Chondrocyte (in vitro differentiated cells): ENCODE measurements around the gene CHMP4A. TPM values are rescaled to one million over a fixed set of nuclear protein-coding genes. Genes with fewer than 3 reads are reported as not detected.

ENCODE experiments used
- DNase-seq: peaks from one replicate; pipeline ENCODE4 v3.0.0; 2021; ENCODE audit warnings: mixed read lengths, low spot score
- H3K27ac Mint-ChIP-seq: one replicate; pipeline ENCODE4 v1.8.0; 2021; ENCODE audit warnings: mild to moderate bottlenecking, moderate library complexity, mixed read lengths; ENCODE audit not compliant: unreplicated experiment
- H3K27me3 Mint-ChIP-seq: 2 replicates; pipeline ENCODE4 v1.8.0; 2021; ENCODE audit warnings: low read depth, mixed read lengths
- H3K36me3 Mint-ChIP-seq: 2 replicates; pipeline ENCODE4 v1.8.0; 2021; ENCODE audit warnings: low read depth, mixed read lengths
- H3K4me1 Mint-ChIP-seq: 2 replicates; pipeline ENCODE4 v1.8.0; 2021; ENCODE audit warnings: low read depth, mild to moderate bottlenecking, mixed read lengths
- H3K4me3 Mint-ChIP-seq: one replicate; pipeline ENCODE4 v1.8.0; 2021; ENCODE audit warnings: mild to moderate bottlenecking, moderate library complexity, mixed read lengths; ENCODE audit not compliant: unreplicated experiment
- H3K9me3 Mint-ChIP-seq: 2 replicates; pipeline ENCODE4 v1.8.0; 2021; ENCODE audit warnings: low read depth, mixed read lengths
- total RNA-seq: library from RNA; stranded (reverse); gene quantifications from 3 replicates; pipeline ENCODE4 v1.2.1, GENCODE V29; 2021
- TF ChIP-seq, protein P1 (sequence below): fragments of 200-600 bp; sonication (generic); IDR thresholded peaks from 2 replicates; pipeline ENCODE4 v1.5.0; 2021; ENCODE audit warnings: antibody characterized with exemption, mild to moderate bottlenecking, moderate library complexity

The CHMP4A gene
- total RNA-seq, 1 donor from 2014 or later: 35.3 TPM

DNA sequence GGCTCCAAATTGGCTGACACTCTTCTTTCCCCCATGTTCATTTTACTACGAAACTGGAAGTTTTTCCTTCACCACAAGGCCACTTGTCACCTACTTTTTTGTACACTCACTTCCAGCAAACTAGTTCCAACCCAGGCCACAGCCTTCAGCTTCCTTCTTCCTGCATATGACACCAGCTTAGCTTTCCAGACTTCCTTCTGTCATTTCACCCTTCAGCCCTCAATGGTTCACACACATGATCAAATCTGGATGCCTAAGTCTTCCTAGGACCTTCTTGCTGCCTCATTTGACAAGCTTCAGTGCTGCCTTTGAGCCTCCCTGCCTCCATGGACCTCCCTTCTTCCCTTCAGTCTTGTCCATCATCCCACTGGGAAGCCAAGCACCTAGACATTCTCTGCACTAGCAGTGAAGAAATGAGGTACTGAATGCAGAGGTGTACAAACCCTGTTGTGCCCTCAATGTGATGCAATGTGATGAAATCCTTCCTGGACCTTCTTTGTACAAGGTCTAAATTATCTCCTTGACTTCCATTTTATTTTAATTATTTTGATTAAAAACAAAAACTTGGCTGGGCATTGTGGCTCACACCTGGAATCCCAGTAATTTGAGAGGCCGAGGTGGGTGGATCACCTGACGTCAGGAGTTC, 45.7 kb downstream of the CHMP4A start:
- Mint-ChIP-seq H3K4me1 (peaks cover 4% of the 10 kb centered on the region), H3K4me3 (no peak overlapping the region), H3K9me3 (no peaks in the 10 kb centered on the region), H3K27ac (no peak overlapping the region), H3K36me3 (peaks cover 35% of the 10 kb centered on the region), H3K27me3 (no peaks in the 10 kb centered on the region)
- DNase-seq: no peak
- TF ChIP-seq, protein P1, sequence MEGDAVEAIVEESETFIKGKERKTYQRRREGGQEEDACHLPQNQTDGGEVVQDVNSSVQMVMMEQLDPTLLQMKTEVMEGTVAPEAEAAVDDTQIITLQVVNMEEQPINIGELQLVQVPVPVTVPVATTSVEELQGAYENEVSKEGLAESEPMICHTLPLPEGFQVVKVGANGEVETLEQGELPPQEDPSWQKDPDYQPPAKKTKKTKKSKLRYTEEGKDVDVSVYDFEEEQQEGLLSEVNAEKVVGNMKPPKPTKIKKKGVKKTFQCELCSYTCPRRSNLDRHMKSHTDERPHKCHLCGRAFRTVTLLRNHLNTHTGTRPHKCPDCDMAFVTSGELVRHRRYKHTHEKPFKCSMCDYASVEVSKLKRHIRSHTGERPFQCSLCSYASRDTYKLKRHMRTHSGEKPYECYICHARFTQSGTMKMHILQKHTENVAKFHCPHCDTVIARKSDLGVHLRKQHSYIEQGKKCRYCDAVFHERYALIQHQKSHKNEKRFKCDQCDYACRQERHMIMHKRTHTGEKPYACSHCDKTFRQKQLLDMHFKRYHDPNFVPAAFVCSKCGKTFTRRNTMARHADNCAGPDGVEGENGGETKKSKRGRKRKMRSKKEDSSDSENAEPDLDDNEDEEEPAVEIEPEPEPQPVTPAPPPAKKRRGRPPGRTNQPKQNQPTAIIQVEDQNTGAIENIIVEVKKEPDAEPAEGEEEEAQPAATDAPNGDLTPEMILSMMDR: no peak

DNA sequence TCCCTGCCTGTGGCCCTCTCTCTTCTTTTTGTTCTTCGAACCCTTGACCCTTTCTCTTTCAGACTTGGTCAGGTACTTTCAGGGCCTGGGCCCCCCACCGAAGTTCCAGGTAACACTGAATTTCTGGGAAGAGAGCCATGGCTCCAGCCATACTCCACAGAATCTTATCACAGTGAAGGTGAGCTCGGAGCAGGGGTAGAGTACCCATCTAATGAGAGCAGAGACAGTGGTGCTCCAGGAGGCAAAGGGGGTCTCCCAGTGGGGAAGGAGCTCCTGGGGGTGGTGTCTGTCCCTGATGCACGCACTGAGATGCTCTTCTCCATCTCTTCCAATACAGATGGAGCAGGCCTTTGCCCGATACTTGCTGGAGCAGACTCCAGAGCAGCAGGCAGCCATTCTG, 47.5 kb downstream of the CHMP4A start:
- H3K4me3 Mint-ChIP-seq: no peak overlapping the region
- peaks cover 18% of the 10 kb centered on the region for H3K4me1 Mint-ChIP-seq
- DNase-seq: peak; percentile 32
- H3K36me3 Mint-ChIP-seq: peaks cover 36% of the 10 kb centered on the region
- TF ChIP-seq, protein P1: no peak
- no peaks in the 10 kb centered on the region for H3K9me3 Mint-ChIP-seq
- no peaks in the 10 kb centered on the region for H3K27me3 Mint-ChIP-seq
- no peak overlapping the region for H3K27ac Mint-ChIP-seq

GRCh38 chr14:24164518-24164991, 48.7 kb downstream of the CHMP4A start:
- TF ChIP-seq, protein P1: no peak
- DNase-seq: peak; percentile 80
- Mint-ChIP-seq H3K9me3 (no peaks in the 10 kb centered on the region), H3K4me3 (no peak overlapping the region), H3K4me1 (peaks cover 20% of the 10 kb centered on the region), H3K27me3 (no peaks in the 10 kb centered on the region), H3K36me3 (peaks cover 38% of the 10 kb centered on the region), H3K27ac (no peak overlapping the region)

- Mint-ChIP-seq H3K27me3 (no peaks in the 10 kb centered on the region), H3K9me3 (no peaks in the 10 kb centered on the region), H3K4me3 (peak overlapping the region; percentile 86), H3K36me3 (peaks cover 32% of the 10 kb centered on the region), H3K27ac (peak overlapping the region; percentile 85), H3K4me1 (peaks cover 20% of the 10 kb centered on the region)
- DNase-seq: peak; percentile 40
- TF ChIP-seq, protein P1: no peak
Observed at GRCh38 chr14:24162093-24162492, 51.2 kb downstream of the CHMP4A start.

- no peaks in the 10 kb centered on the region for H3K27me3 Mint-ChIP-seq
- peaks cover 32% of the 10 kb centered on the region for H3K36me3 Mint-ChIP-seq
- peak; percentile 95 for DNase-seq
- H3K4me1 Mint-ChIP-seq: peaks cover 20% of the 10 kb centered on the region
- peak within 1 kb of the TSS; percentile 86 for H3K4me3 Mint-ChIP-seq
- H3K9me3 Mint-ChIP-seq: no peaks in the 10 kb centered on the region
- TF ChIP-seq, protein P1: peak; percentile 98
- H3K27ac Mint-ChIP-seq: peak within 1 kb of the TSS; percentile 85
Observed at GRCh38 chr14:24160850-24161804, 52.2 kb downstream of the CHMP4A start, which contains the start of gene IRF9. TSS of gene IRF9 (plus strand) at chr14:24161265. CDS start at chr14:24162145, 880 bp downstream.
